HEK293T (cell line): ENCODE results near the gene ACTRT2.
A peak's percentile ranks its signal among the peaks of the same experiment; 100 is the strongest.

Experiments used
- CTCF ChIA-PET: fragments of 350-600 bp; formaldehyde crosslinking; extraction: SDS; loops from one replicate; lab custom pipeline; 2021; ENCODE audit warnings: antibody characterized with exemption, inconsistent platforms; lab: Yijun Ruan, JAX
- POLR2A ChIA-PET: fragments of 350-600 bp; formaldehyde crosslinking; extraction: SDS; loops from one replicate; lab custom pipeline; 2020; ENCODE audit warnings: antibody characterized with exemption, inconsistent platforms; lab: Yijun Ruan, JAX
- DNase-seq: peaks from one replicate; pipeline ENCODE4 v3.0.0; 2012; ENCODE audit warnings: mixed read lengths; ENCODE audit errors: extremely low spot score
- ARNT ChIP-seq: fragments of 450-650 bp; IDR thresholded peaks from 2 replicates; pipeline ENCODE4 v1.6.1; 2017; ENCODE audit warnings: mild to moderate bottlenecking
- BHLHE40 ChIP-seq: fragments of 450-650 bp; IDR thresholded peaks from 2 replicates; pipeline ENCODE4 v1.6.1; 2016; ENCODE audit warnings: mild to moderate bottlenecking, moderate library complexity, borderline replicate concordance
- CTBP1 ChIP-seq: fragments of 450-650 bp; IDR thresholded peaks from 2 replicates; pipeline ENCODE4 v1.6.1; 2016; ENCODE audit warnings: borderline replicate concordance
- ELF4 ChIP-seq: fragments of 450-650 bp; IDR thresholded peaks from 2 replicates; pipeline ENCODE4 v1.6.1; 2017; ENCODE audit warnings: antibody characterized with exemption
- FOXA1 ChIP-seq: fragments of 450-650 bp; IDR thresholded peaks from 2 replicates; pipeline ENCODE4 v1.6.1; 2016; ENCODE audit warnings: mild to moderate bottlenecking
- FOXK2 ChIP-seq: fragments of 450-650 bp; IDR thresholded peaks from 2 replicates; pipeline ENCODE4 v1.6.1; 2016; ENCODE audit warnings: mild to moderate bottlenecking
- FOXM1 ChIP-seq: fragments of 450-650 bp; IDR thresholded peaks from 2 replicates; pipeline ENCODE4 v1.6.1; 2017; ENCODE audit warnings: mild to moderate bottlenecking, borderline replicate concordance
- HDGF ChIP-seq: fragments of 450-650 bp; IDR thresholded peaks from 2 replicates; pipeline ENCODE4 v1.6.1; 2017; ENCODE audit warnings: antibody characterized with exemption, borderline replicate concordance
- L3MBTL2 ChIP-seq: fragments of 450-650 bp; conservative IDR thresholded peaks from 2 replicates; pipeline ENCODE4 v1.6.1; 2016; ENCODE audit warnings: mild to moderate bottlenecking
- LEF1 ChIP-seq: fragments of 450-650 bp; IDR thresholded peaks from 2 replicates; pipeline ENCODE4 v1.6.1; 2017; ENCODE audit warnings: mild to moderate bottlenecking, borderline replicate concordance
- NFRKB ChIP-seq: fragments of 450-650 bp; IDR thresholded peaks from 2 replicates; pipeline ENCODE4 v1.6.1; 2016; ENCODE audit warnings: mild to moderate bottlenecking, moderate library complexity
- SP1 ChIP-seq: fragments of 450-650 bp; IDR thresholded peaks from 2 replicates; pipeline ENCODE4 v1.6.1; 2017
- SUZ12 ChIP-seq: fragments of 450-650 bp; IDR thresholded peaks from 2 replicates; pipeline ENCODE4 v1.6.1; 2016; ENCODE audit warnings: mild to moderate bottlenecking
- TARDBP ChIP-seq: fragments of 450-650 bp; IDR thresholded peaks from 2 replicates; pipeline ENCODE4 v1.6.1; 2016
- ZNF384 ChIP-seq: fragments of 450-650 bp; IDR thresholded peaks from 2 replicates; pipeline ENCODE4 v1.6.1; 2016
- TF ChIP-seq, protein P1 (sequence below): fragments of 450-650 bp; IDR thresholded peaks from 2 replicates; pipeline ENCODE4 v1.6.1; 2016

ACTRT2 gene

DNA sequence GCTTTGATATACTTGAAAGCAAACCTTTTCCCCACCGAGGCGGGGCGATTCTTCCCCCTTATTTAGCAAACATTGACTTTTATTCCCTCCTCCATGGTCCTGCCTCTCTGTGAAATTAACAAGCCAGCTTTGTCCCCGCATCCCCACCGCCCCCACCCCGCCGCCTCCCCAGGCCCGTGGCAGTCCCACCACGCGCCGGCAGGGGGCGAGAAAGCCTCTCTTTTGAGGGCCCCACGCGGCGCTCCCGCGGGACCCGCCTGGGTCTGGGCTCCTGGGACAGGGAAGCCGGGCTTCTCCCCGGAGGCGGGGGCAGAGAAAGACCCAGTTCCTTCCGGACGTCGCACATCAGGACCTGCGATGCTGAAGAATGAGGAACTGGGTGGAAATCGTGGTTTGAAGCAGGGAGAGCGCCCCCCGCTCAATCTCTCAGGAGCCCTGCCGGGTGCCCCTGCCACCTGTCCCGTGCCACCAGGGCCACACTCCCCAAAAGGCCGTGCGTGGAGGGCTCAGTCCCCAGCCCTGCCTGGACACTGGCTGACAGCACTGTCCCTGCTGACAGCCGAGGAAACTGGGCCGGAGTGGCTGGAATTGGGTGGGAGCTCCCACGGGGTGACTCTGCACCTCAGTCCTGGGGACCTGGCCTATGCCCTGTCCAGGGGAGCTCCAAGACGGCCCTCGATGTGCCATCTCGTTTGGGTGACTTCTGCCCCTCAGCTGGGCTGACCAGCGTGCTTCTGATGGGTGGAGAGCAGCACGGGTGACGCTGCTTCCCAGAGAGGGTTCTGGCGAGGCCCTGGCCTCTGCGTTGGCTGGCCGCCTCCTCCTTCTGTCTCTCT is 8.6 kb upstream of the ACTRT2 start:
- POLR2A ChIA-PET, result no interaction called here
- DNase-seq, result peak; percentile 82
- TF ChIP-seq CTBP1 (no peak), ZNF384 (no peak), LEF1 (no peak), SUZ12 (no peak), HDGF (no peak), BHLHE40 (no peak), FOXK2 (no peak), ELF4 (no peak), NFRKB (no peak), FOXA1 (no peak), L3MBTL2 (no peak), ARNT (no peak), TARDBP (no peak), FOXM1 (no peak), SP1 (no peak)
- TF ChIP-seq, protein P1, sequence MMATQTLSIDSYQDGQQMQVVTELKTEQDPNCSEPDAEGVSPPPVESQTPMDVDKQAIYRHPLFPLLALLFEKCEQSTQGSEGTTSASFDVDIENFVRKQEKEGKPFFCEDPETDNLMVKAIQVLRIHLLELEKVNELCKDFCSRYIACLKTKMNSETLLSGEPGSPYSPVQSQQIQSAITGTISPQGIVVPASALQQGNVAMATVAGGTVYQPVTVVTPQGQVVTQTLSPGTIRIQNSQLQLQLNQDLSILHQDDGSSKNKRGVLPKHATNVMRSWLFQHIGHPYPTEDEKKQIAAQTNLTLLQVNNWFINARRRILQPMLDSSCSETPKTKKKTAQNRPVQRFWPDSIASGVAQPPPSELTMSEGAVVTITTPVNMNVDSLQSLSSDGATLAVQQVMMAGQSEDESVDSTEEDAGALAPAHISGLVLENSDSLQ, result no peak
- CTCF ChIA-PET, result interaction anchor here (1.7 to 2.2 kb wide), 2 partner anchors 12 to 337 kb away, joined by 6 to 7 read pairs; no protein-coding TSS in a partner anchor

DNA sequence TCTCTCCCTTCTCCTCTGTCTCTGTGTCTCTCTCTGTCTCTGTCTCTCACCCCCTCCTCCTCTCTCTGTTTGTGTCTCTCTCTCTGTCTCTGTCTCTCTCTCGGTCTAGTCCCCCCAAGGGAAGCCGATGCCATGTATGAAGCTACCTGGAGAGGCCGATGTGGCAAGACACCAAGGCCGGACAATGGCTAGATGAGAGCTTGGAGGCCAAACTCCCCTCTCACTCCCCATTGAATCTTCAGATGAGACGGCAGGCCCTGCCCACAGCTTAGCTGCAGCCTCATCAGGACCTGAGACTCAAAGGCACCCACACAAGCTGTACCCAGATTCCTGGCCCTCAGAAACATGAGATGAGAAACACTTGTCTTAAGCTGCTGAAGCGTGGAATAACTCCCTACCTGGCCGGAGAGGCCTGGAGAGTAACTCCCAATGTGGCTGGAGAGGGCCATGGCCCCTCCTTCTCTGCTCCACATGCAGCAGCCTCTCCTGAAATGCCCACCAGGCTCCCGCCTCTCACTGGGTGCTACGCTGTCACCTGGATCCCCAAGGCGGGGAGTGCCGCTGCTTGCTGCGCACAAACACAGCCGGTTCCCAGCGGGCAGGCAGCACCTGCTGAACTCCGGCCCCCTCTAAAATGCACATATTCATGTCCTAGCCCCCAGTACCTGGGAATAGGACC is 7.8 kb upstream of the ACTRT2 start:
- ChIA-PET POLR2A (no interaction called here), CTCF (interaction anchor here (0.6 to 2.2 kb wide), 4 partner anchors 11 to 336 kb away, joined by 3 to 7 read pairs (median 4); no protein-coding TSS in a partner anchor)
- DNase-seq, result no peak
- TF ChIP-seq, protein P1, result no peak
- TF ChIP-seq LEF1 (no peak), HDGF (no peak), TARDBP (no peak), ZNF384 (no peak), NFRKB (no peak), ELF4 (no peak), SUZ12 (no peak), CTBP1 (no peak)

DNA sequence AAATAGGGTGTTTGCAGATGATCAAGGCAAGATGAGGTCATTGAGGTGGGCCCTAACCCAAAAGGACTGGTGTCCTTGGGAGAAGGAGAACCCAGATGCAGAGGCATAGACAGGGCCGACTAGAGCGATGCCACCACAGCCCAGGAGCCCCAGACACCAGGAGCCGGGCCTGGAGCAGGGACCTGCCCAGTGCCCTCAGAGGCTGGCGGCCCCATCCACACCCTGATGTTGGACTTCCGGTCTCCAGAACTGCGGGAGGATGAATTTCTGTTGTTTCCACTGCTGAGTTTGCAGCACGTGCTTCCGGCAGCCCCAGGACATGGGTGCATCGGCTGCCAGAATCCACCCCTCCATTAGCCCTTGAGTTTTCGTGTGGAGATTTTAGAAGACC is 7.2 kb upstream of the ACTRT2 start:
- TF ChIP-seq FOXK2, result no peak
- TF ChIP-seq FOXM1, result no peak
- no peak for TF ChIP-seq SP1
- no peak for TF ChIP-seq CTBP1
- TF ChIP-seq SUZ12, result no peak
- TF ChIP-seq HDGF, result no peak
- TF ChIP-seq ELF4, result no peak
- TF ChIP-seq, protein P1, result no peak
- no peak for TF ChIP-seq ARNT
- TF ChIP-seq ZNF384, result no peak
- no peak for TF ChIP-seq TARDBP
- ChIA-PET CTCF (interaction anchor here (0.6 to 2.2 kb wide), 3 partner anchors 10 to 179 kb away, joined by 3 to 7 read pairs (median 3); no protein-coding TSS in a partner anchor), POLR2A (no interaction called here)
- DNase-seq, result no peak

DNA sequence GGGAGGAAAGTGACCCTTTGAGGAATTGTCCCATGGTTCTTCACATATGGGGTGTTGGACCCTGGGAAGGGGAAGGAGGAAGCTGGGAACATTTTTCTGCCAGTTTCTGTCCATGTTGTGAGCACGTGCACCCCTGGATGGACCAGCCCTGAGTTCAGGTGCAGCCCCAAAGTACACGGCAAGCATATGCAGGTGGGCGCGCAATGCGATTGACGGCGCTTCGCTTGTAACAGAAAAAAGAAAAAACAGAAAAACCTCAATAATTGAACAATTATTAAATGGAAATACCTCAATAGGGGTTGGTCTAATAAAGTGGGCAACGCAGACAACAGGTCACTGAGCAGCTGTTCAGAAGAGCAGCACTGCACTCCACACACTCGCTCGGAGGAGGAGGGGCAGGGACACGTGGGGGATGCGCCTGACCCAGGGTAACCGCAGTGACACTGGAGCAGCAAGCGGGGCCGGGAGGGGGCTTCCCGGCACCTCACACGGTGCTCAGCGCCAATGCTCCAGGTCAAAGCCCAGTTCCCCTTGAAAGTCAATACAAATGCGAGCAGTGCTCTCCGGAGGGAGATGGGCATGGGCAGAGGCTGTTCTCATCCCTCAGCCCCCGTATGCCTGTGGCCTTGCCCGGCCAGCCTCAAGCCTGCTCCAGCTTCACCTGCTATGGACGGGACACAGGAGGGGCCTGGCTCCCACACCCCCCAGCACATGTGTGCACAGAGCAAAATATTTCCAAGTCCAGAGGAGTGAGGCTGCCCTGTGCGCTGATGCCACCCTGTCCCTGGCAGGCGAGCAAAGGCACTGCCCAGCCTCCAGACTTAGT is 6.6 kb upstream of the ACTRT2 start:
- DNase-seq, result no peak
- POLR2A ChIA-PET, result no interaction called here
- CTCF ChIA-PET, result no interaction called here
- TF ChIP-seq ZNF384 (no peak), HDGF (no peak)

DNA sequence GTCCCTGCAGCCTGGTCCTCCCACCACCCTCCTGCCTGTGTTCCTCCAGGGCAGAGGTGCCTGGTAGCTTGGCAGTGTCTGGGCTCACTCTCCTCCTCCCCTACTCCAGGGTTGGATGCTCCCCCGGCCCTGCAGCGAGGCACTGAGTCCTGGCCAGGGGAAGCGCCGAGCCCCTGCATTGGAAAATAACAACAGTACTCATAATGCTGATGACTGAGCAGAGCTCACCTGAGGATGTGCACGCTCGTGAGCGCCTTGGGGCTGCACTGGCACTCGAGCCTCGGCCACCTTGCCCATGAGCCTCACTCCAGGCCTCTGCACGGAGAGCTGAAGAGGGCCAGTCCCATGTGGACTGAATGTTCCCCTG is 6.0 kb upstream of the ACTRT2 start:
- CTCF ChIA-PET, result no interaction called here
- POLR2A ChIA-PET, result no interaction called here
- no peak for TF ChIP-seq BHLHE40
- no peak for TF ChIP-seq NFRKB
- no peak for TF ChIP-seq L3MBTL2
- TF ChIP-seq SP1, result no peak
- TF ChIP-seq ELF4, result no peak
- no peak for TF ChIP-seq HDGF
- no peak for TF ChIP-seq ZNF384
- TF ChIP-seq TARDBP, result no peak
- TF ChIP-seq LEF1, result no peak
- TF ChIP-seq CTBP1, result no peak
- no peak for TF ChIP-seq FOXA1
- TF ChIP-seq ARNT, result no peak
- TF ChIP-seq FOXK2, result no peak
- no peak for TF ChIP-seq SUZ12
- TF ChIP-seq, protein P1, result no peak
- no peak for TF ChIP-seq FOXM1
- DNase-seq, result no peak
